Activated T-cell treated with anti-CD3 and anti-CD28 coated beads, Interleukin-2, amount 50 U/mL, for 4 hours (primary cell): ENCODE measurements around the gene ARR3. TPM values are rescaled to one million over a fixed set of nuclear protein-coding genes. Genes with fewer than 3 reads are reported as not detected.
"Not testable (repeated sequence)": the region's sequence is repeated elsewhere in the genome, so short reads cannot be mapped to it uniquely, and the experiment has no call there.

Experiments used
- ATAC-seq, 2 donors: fragments of 200-7000 bp; cut with Tn5 transposase; one replicate each; pipeline ENCODE4 v1.10.0; 2021
- DNase-seq: peaks from one replicate; pipeline ENCODE4 v3.0.0-alpha.2; 2020
- H3K27me3 Mint-ChIP-seq: one replicate; pipeline ENCODE4 v1.8.0; 2021; ENCODE audit warnings: low read depth, mixed read lengths
- H3K36me3 Mint-ChIP-seq: one replicate; pipeline ENCODE4 v1.8.0; 2022; ENCODE audit warnings: mixed read lengths; ENCODE audit not compliant: insufficient read depth
- H3K4me1 Mint-ChIP-seq: one replicate; pipeline ENCODE4 v1.8.0; 2021; ENCODE audit warnings: low read depth, mixed read lengths
- H3K4me3 Mint-ChIP-seq: one replicate; pipeline ENCODE4 v1.8.0; 2021; ENCODE audit warnings: mild to moderate bottlenecking, moderate library complexity, mixed read lengths
- H3K9me3 Mint-ChIP-seq: one replicate; pipeline ENCODE4 v1.8.0; 2021; ENCODE audit warnings: mixed read lengths
- total RNA-seq, 3 donors: library from RNA; stranded (reverse); gene quantifications; one replicate each; pipeline ENCODE4 v1.2.1, GENCODE V29; 2021

The ARR3 gene
- not detected for total RNA-seq

- no peak within 1 kb of the TSS for H3K4me3 Mint-ChIP-seq
- no peak for ATAC-seq
- no peaks in the 10 kb centered on the region for H3K4me1 Mint-ChIP-seq
- no peaks in the 10 kb centered on the region for H3K9me3 Mint-ChIP-seq
- DNase-seq = no peak
- H3K36me3 Mint-ChIP-seq = no peaks in the 10 kb centered on the region
- H3K27me3 Mint-ChIP-seq = peaks cover 1% of the 10 kb centered on the region
Measured at GRCh38 chrX:70268034-70268433, at the start of gene ARR3. TSS of gene ARR3 (plus strand) at chrX:70268334. CDS start at chrX:70269386, 1,052 bp downstream.

- no peak for DNase-seq
- no peak overlapping the region for H3K4me3 Mint-ChIP-seq
- ATAC-seq = no peak
Measured at GRCh38 chrX:70219938-70220764, 48.0 kb upstream of the ARR3 start.

GRCh38 chrX:70226048-70226447 is 42.1 kb upstream of the ARR3 start:
- Mint-ChIP-seq H3K4me1 (no peaks in the 10 kb centered on the region), H3K9me3 (no peaks in the 10 kb centered on the region), H3K27me3 (no peaks in the 10 kb centered on the region), H3K36me3 (no peaks in the 10 kb centered on the region), H3K4me3 (no peak overlapping the region)
- DNase-seq (no peak), ATAC-seq (no peak)

More at GRCh38 chrX:70219938-70220764, 48.0 kb upstream of the ARR3 start:
- Mint-ChIP-seq H3K27me3 (no peaks in the 10 kb centered on the region), H3K36me3 (no peaks in the 10 kb centered on the region), H3K9me3 (no peaks in the 10 kb centered on the region), H3K4me1 (no peaks in the 10 kb centered on the region)

GRCh38 chrX:70226687-70227086 is 41.4 kb upstream of the ARR3 start:
- no peaks in the 10 kb centered on the region for H3K27me3 Mint-ChIP-seq
- no peak overlapping the region for H3K4me3 Mint-ChIP-seq
- ATAC-seq = no peak
- no peaks in the 10 kb centered on the region for H3K36me3 Mint-ChIP-seq
- H3K4me1 Mint-ChIP-seq = no peaks in the 10 kb centered on the region
- H3K9me3 Mint-ChIP-seq = no peaks in the 10 kb centered on the region
- no peak for DNase-seq

- Mint-ChIP-seq H3K9me3 (no peaks in the 10 kb centered on the region), H3K27me3 (no peaks in the 10 kb centered on the region), H3K36me3 (no peaks in the 10 kb centered on the region), H3K4me1 (no peaks in the 10 kb centered on the region), H3K4me3 (no peak overlapping the region)
- ATAC-seq (no peak), DNase-seq (no peak)
Measured at GRCh38 chrX:70231666-70232065, 36.5 kb upstream of the ARR3 start.

GRCh38 chrX:70234355-70234754 is 33.8 kb upstream of the ARR3 start, which contains the start of gene AWAT1:
TSS of gene AWAT1 (plus strand) at chrX:70234655. CDS start at chrX:70234696, 41 bp downstream.
- H3K9me3 Mint-ChIP-seq = no peaks in the 10 kb centered on the region
- DNase-seq = no peak
- no peaks in the 10 kb centered on the region for H3K36me3 Mint-ChIP-seq
- no peaks in the 10 kb centered on the region for H3K27me3 Mint-ChIP-seq
- no peak for ATAC-seq
- H3K4me3 Mint-ChIP-seq = no peak within 1 kb of the TSS
- no peaks in the 10 kb centered on the region for H3K4me1 Mint-ChIP-seq

DNA sequence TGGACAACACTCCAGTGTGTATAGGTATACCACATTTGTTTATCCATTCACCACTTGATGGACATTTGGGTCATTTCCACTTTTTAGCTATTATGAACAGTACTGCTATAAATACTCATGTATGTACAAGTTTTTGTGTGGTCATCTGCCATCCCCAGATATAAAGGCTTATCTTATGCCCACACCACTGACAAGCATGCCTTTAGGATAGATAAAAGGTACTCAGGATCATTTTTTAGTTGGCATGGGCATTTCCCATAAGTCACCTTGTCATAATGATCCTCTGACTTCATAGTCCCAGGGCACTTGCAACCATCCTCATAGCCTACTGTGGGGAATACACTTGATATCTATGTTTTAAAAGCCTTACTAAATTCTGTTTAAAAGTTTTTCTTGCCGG is 27.4 kb upstream of the ARR3 start:
- no peaks in the 10 kb centered on the region for H3K36me3 Mint-ChIP-seq
- no peak for DNase-seq
- H3K27me3 Mint-ChIP-seq = no peaks in the 10 kb centered on the region
- H3K9me3 Mint-ChIP-seq = no peaks in the 10 kb centered on the region
- no peaks in the 10 kb centered on the region for H3K4me1 Mint-ChIP-seq
- ATAC-seq = no peak
- no peak overlapping the region for H3K4me3 Mint-ChIP-seq

- ATAC-seq (no peak), DNase-seq (no peak)
- Mint-ChIP-seq H3K27me3 (no peaks in the 10 kb centered on the region), H3K4me3 (no peak overlapping the region), H3K36me3 (no peaks in the 10 kb centered on the region), H3K4me1 (no peaks in the 10 kb centered on the region), H3K9me3 (no peaks in the 10 kb centered on the region)
Measured at GRCh38 chrX:70241501-70241900, 26.6 kb upstream of the ARR3 start.

- not testable (repeated sequence) for ATAC-seq, H3K4me1 Mint-ChIP-seq, H3K27me3 Mint-ChIP-seq, H3K9me3 Mint-ChIP-seq, DNase-seq, H3K36me3 Mint-ChIP-seq, H3K4me3 Mint-ChIP-seq
Measured at GRCh38 chrX:70243601-70244000, 24.5 kb upstream of the ARR3 start.

GRCh38 chrX:70244881-70245280 is 23.3 kb upstream of the ARR3 start:
- Mint-ChIP-seq H3K4me3 (no peak overlapping the region), H3K36me3 (no peaks in the 10 kb centered on the region), H3K4me1 (no peaks in the 10 kb centered on the region), H3K9me3 (no peaks in the 10 kb centered on the region), H3K27me3 (no peaks in the 10 kb centered on the region)
- no peak for ATAC-seq
- no peak for DNase-seq

- Mint-ChIP-seq H3K4me1 (no peaks in the 10 kb centered on the region), H3K9me3 (no peaks in the 10 kb centered on the region), H3K27me3 (no peaks in the 10 kb centered on the region), H3K4me3 (no peak overlapping the region), H3K36me3 (no peaks in the 10 kb centered on the region)
- DNase-seq (no peak), ATAC-seq (no peak)
Measured at GRCh38 chrX:70247252-70247651, 20.9 kb upstream of the ARR3 start.

GRCh38 chrX:70252491-70252890 is 15.6 kb upstream of the ARR3 start:
- DNase-seq (no peak), ATAC-seq (no peak)
- Mint-ChIP-seq H3K4me1 (peaks cover 6% of the 10 kb centered on the region), H3K4me3 (no peak overlapping the region), H3K27me3 (no peaks in the 10 kb centered on the region), H3K9me3 (no peaks in the 10 kb centered on the region), H3K36me3 (peaks cover 6% of the 10 kb centered on the region)

DNA sequence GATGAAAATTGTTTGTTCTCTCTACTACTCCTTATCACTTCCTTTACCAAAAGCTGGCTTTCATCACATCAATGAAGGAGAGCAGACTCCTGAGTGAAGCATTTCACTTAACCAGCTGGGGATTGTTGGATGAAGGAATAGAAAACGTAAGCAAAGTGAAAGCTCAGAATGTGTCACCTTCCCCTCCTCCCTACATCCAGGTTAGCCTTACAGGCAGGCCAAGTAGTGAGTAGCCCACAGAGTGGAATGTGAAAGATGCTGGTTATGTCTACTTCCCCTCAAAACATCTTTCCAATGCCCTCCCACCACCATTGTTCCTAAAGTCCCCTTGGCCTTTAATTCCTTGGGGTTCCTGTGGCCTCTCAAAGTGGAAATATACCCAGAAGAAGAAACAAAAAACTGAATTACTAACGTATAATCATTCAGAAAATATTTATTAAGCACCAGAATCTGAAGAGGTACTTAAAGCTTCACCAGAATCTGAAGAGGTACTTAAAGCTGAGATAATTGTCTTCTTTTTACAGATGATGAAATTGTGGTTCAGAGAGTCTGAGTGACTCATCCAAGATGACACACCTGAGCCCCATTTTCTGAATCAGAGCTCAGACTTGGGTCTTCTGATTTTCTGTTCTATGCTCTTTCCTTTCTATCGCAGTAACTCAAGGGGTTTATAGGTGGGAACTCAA is 14.6 kb upstream of the ARR3 start:
- DNase-seq = no peak
- peaks cover 6% of the 10 kb centered on the region for H3K36me3 Mint-ChIP-seq
- H3K4me1 Mint-ChIP-seq = peaks cover 6% of the 10 kb centered on the region
- H3K27me3 Mint-ChIP-seq = no peaks in the 10 kb centered on the region
- H3K4me3 Mint-ChIP-seq = no peak overlapping the region
- ATAC-seq = peak in 1 of 2 donors; percentile 63
- no peaks in the 10 kb centered on the region for H3K9me3 Mint-ChIP-seq

DNA sequence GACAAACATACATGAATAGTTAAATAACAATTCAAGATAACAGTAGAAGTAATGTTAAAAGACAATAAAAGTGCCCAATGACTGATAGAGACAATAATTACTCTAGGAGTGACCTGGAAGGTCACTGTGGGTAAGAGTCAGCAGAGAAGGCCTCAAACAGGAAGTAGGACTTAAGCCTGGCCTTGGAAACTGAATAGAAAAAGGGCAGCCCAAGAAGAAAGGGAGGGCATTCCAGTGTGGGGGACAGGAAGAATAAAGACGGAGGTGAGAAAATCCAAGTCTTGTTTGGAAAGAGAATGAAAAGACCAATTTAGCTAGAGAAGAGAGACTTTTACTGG is 14.1 kb upstream of the ARR3 start:
- Mint-ChIP-seq H3K4me1 (peaks cover 6% of the 10 kb centered on the region), H3K27me3 (no peaks in the 10 kb centered on the region), H3K36me3 (peaks cover 6% of the 10 kb centered on the region), H3K9me3 (no peaks in the 10 kb centered on the region), H3K4me3 (no peak overlapping the region)
- DNase-seq (no peak), ATAC-seq (no peak)

- DNase-seq = no peak
- Mint-ChIP-seq H3K4me1 (peaks cover 6% of the 10 kb centered on the region), H3K27me3 (no peaks in the 10 kb centered on the region), H3K4me3 (no peak overlapping the region), H3K36me3 (peaks cover 6% of the 10 kb centered on the region), H3K9me3 (no peaks in the 10 kb centered on the region)
- no peak for ATAC-seq
Measured at GRCh38 chrX:70254909-70255308, 13.2 kb upstream of the ARR3 start.
